PC-9 (cell line): ENCODE data around the gene EPG5. TPM values are rescaled to one million over a fixed set of nuclear protein-coding genes. Genes with fewer than 3 reads are reported as not detected.

Experiments
- BruUV-seq: library from RNA; stranded (reverse); fragments of 400-500 nt; replicated peaks from 2 replicates; lab custom pipeline; 2021; lab: Mats Ljungman, UMichigan
- CTCF ChIA-PET: fragments of 300-600 bp; sonication (Branson Sonifier 250); formaldehyde crosslinking; loops from one replicate; lab custom pipeline; 2022; ENCODE audit warnings: antibody characterized with exemption; lab: Charles Lee
- POLR2A ChIA-PET: fragments of 300-600 bp; sonication (Branson Sonifier 250); formaldehyde crosslinking; loops from one replicate; lab custom pipeline; 2022; ENCODE audit warnings: antibody characterized with exemption; ENCODE audit not compliant: unreplicated experiment; lab: Charles Lee
- DNase-seq, 2 experiments: peaks; one replicate each; pipeline versions ENCODE4 v3.0.0 to v3.0.0-alpha.2; 2015 to 2022; ENCODE audit warnings: mixed read lengths in 1 of 2
- H2AFZ ChIP-seq: fragments of 200-600 bp; sonication (generic); 2 replicates; pipeline ENCODE4 v1.8.1; 2017; ENCODE audit warnings: antibody characterized with exemption
- H3F3A ChIP-seq: fragments of 200-600 bp; sonication (generic); 2 replicates; pipeline ENCODE4 v1.8.1; 2017; ENCODE audit warnings: antibody characterized with exemption, mild to moderate bottlenecking, low read depth; ENCODE audit not compliant: insufficient read depth
- H3K27ac ChIP-seq: fragments of 200-600 bp; sonication (generic); 2 replicates; pipeline ENCODE4 v1.6.1; 2016; ENCODE audit warnings: mixed run types
- H3K27me3 ChIP-seq: fragments of 200-600 bp; sonication (generic); 2 replicates; pipeline ENCODE4 v1.6.1; 2016; ENCODE audit warnings: low read depth, mixed run types; ENCODE audit not compliant: insufficient read depth
- H3K36me3 ChIP-seq: fragments of 200-600 bp; sonication (generic); 2 replicates; pipeline ENCODE4 v1.6.1; 2016; ENCODE audit warnings: low read depth, mixed run types
- H3K4me1 ChIP-seq: fragments of 200-600 bp; sonication (generic); replicated peaks from 2 replicates; pipeline ENCODE4 v1.6.1; 2016; ENCODE audit warnings: mixed run types; ENCODE audit not compliant: insufficient read depth
- H3K4me2 ChIP-seq: fragments of 200-600 bp; sonication (generic); 2 replicates; pipeline ENCODE4 v1.6.1; 2017; ENCODE audit warnings: mixed run types
- H3K4me3 ChIP-seq: fragments of 200-600 bp; sonication (generic); 2 replicates; pipeline ENCODE4 v1.6.1; 2016; ENCODE audit warnings: mixed run types
- H3K79me2 ChIP-seq: fragments of 200-600 bp; sonication (generic); 2 replicates; pipeline ENCODE4 v1.6.1; 2017; ENCODE audit warnings: low read depth, mixed run types
- H3K9me2 ChIP-seq: fragments of 200-600 bp; sonication (generic); 2 replicates; pipeline ENCODE4 v1.8.1; 2017; ENCODE audit warnings: mild to moderate bottlenecking; ENCODE audit not compliant: insufficient read depth
- H3K9me3 ChIP-seq: fragments of 200-600 bp; sonication (generic); 2 replicates; pipeline ENCODE4 v1.8.1; 2016; ENCODE audit warnings: low read depth; ENCODE audit not compliant: insufficient read depth
- H4K20me1 ChIP-seq: fragments of 200-600 bp; sonication (generic); 2 replicates; pipeline ENCODE4 v1.8.1; 2017; ENCODE audit not compliant: insufficient read depth
- CTCF ChIP-seq: fragments of 200-600 bp; sonication (generic); conservative IDR thresholded peaks from 2 replicates; pipeline ENCODE4 v1.6.1; 2017; ENCODE audit warnings: mixed run types, antibody characterized with exemption, mild to moderate bottlenecking, moderate library complexity
- EZH2 ChIP-seq: fragments of 200-600 bp; sonication (generic); IDR thresholded peaks from 2 replicates; pipeline ENCODE4 v1.8.0; 2017; ENCODE audit warnings: antibody characterized with exemption, low read depth
- intact Hi-C: fragments of 100-400 bp; cut with micrococcal nuclease; formaldehyde crosslinking; loops from one replicate; pipeline ENCODE4 v1.10.0; 2022; ENCODE audit not compliant: unreplicated experiment
- total RNA-seq: library from RNA; stranded (reverse); gene quantifications from 2 replicates; pipeline ENCODE4 v1.2.3, GENCODE V29; 2021

Gene EPG5
- total RNA-seq, 1 experiment from 2014 or later = 19.5 TPM

- H3F3A ChIP-seq = peaks cover 32% of the 10 kb centered on the region
- H4K20me1 ChIP-seq = no peaks in the 10 kb centered on the region
- H3K79me2 ChIP-seq = no peaks in the 10 kb centered on the region
- H3K27me3 ChIP-seq = no peaks in the 10 kb centered on the region
- H3K4me2 ChIP-seq = peak overlapping the region; percentile 9; the same call in 1 of the 2 replicates
- H2AFZ ChIP-seq = no peak overlapping the region
- DNase-seq = no peak
- H3K9me3 ChIP-seq = no peaks in the 10 kb centered on the region
- ChIA-PET CTCF (no interaction called here), POLR2A (interaction anchor here (0.7 kb wide), 1 partner anchor 58 kb away, joined by 3 read pairs; no protein-coding TSS in a partner anchor)
- BruUV-seq = no TSS peak
- no peaks in the 10 kb centered on the region for H3K36me3 ChIP-seq
- no peak overlapping the region for H3K4me3 ChIP-seq
- peaks cover 47% of the 10 kb centered on the region for H3K4me1 ChIP-seq
- H3K9me2 ChIP-seq = no peaks in the 10 kb centered on the region
- no peak overlapping the region for H3K27ac ChIP-seq
- TF ChIP-seq CTCF (no peak), EZH2 (no peak)
- intact Hi-C loops = no loop called here
Observed at GRCh38 chr18:45826084-45826483, 141.0 kb downstream of the EPG5 start.

GRCh38 chr18:45825258-45826044 is 141.7 kb downstream of the EPG5 start, which contains the start of gene SIGLEC15:
SIGLEC15 (plus strand) TSS chr18:45825675; CDS start chr18:45825729, 54 bp downstream.
- Histone ChIP-seq H3K9me2 (no peaks in the 10 kb centered on the region; the same call in 1 of the 2 replicates), H3K4me2 (peak within 1 kb of the TSS; percentile 9; the same call in 1 of the 2 replicates), H3K4me1 (peaks cover 47% of the 10 kb centered on the region), H3K9me3 (no peaks in the 10 kb centered on the region), H2AFZ (no peak within 1 kb of the TSS), H4K20me1 (no peaks in the 10 kb centered on the region), H3K27ac (no peak within 1 kb of the TSS), H3F3A (peaks cover 32% of the 10 kb centered on the region), H3K36me3 (no peaks in the 10 kb centered on the region), H3K27me3 (no peaks in the 10 kb centered on the region), H3K79me2 (no peaks in the 10 kb centered on the region), H3K4me3 (no peak within 1 kb of the TSS)
- CTCF ChIA-PET = no interaction called here
- no TSS peak for BruUV-seq
- intact Hi-C loops = no loop called here
- no peak for DNase-seq
- TF ChIP-seq EZH2 (no peak), CTCF (no peak)
- POLR2A ChIA-PET = interaction anchor here (0.7 kb wide), 1 partner anchor 57 kb away, joined by 3 read pairs; no protein-coding TSS in a partner anchor

GRCh38 chr18:45821711-45822110 is 145.4 kb downstream of the EPG5 start:
- H3K9me2 ChIP-seq = no peaks in the 10 kb centered on the region; the same call in 1 of the 2 replicates
- DNase-seq = no peak
- no peak overlapping the region for H3K27ac ChIP-seq
- no peak overlapping the region for H3K4me2 ChIP-seq
- H3F3A ChIP-seq = no peaks in the 10 kb centered on the region
- no peaks in the 10 kb centered on the region for H3K36me3 ChIP-seq
- no peak overlapping the region for H3K4me3 ChIP-seq
- intact Hi-C loops = no loop called here
- ChIA-PET POLR2A (no interaction called here), CTCF (no interaction called here)
- no peaks in the 10 kb centered on the region for H3K27me3 ChIP-seq
- TF ChIP-seq EZH2 (no peak), CTCF (no peak)
- H2AFZ ChIP-seq = no peak overlapping the region
- no TSS peak for BruUV-seq
- H3K4me1 ChIP-seq = peaks cover 26% of the 10 kb centered on the region
- no peaks in the 10 kb centered on the region for H3K79me2 ChIP-seq
- H3K9me3 ChIP-seq = 0 out of 2 replicates have a peak, but pooled peaks cover 1% of the 10 kb centered on the region
- no peaks in the 10 kb centered on the region for H4K20me1 ChIP-seq
